Measurements from ENCODE around the gene PHOSPHO1. TPM values are rescaled to one million over a fixed set of nuclear protein-coding genes. Genes with fewer than 3 reads are reported as not detected.

PHOSPHO1 gene
- total RNA-seq, 4 donors from 2014 or later, result 1.2 to 1.5 (median 1.4) TPM; not detected in 1

GRCh38 chr17:49203796-49204195, 26.8 kb downstream of the PHOSPHO1 start:
- 66% methylated on average over 2 of the region's 2 CpGs for WGBS

GRCh38 chr17:49201481-49201927, 29.1 kb downstream of the PHOSPHO1 start:
- Histone ChIP-seq H3K27ac (replicated peaks in 1 of 4) (no peak overlapping the region), H3K4me3 (no peak overlapping the region), H3K36me3 (no peaks in the 10 kb centered on the region), H3K9me3 (no peaks in the 10 kb centered on the region), H3K4me1 (peaks cover 0 to 2% (median 0%) of the 10 kb centered on the region in 4 donors), H3K27me3 (peaks cover 0 to 4% (median 0%) of the 10 kb centered on the region in 4 donors)
- intact Hi-C loops (cut with DNase I), result no loop called here
- TF ChIP-seq POLR2AphosphoS5 (IDR thresholded peaks at IDR 0.05) (no peak), EP300 (IDR thresholded peaks at IDR 0.05) (no peak), CTCF (IDR thresholded peaks at IDR 0.05) (no peak), POLR2A (IDR thresholded peaks at IDR 0.05; ENCODE audit: low read depth) (no peak)
- 61% methylated on average over 6 of the region's 8 CpGs for WGBS
- DNase-seq (ENCODE audit: extremely low spot score), result no peak

More at GRCh38 chr17:49203796-49204195, 26.8 kb downstream of the PHOSPHO1 start:
- no peaks in the 10 kb centered on the region for H3K9me3 ChIP-seq
- H3K27ac ChIP-seq (replicated peaks in 1 of 4), result no peak overlapping the region
- peaks cover 0 to 16% (median 0%) of the 10 kb centered on the region in 4 donors for H3K27me3 ChIP-seq
- no peak overlapping the region for H3K4me3 ChIP-seq
- no peak for TF ChIP-seq POLR2A (IDR thresholded peaks at IDR 0.05; ENCODE audit: low read depth)
- TF ChIP-seq POLR2AphosphoS5 (IDR thresholded peaks at IDR 0.05), result no peak
- no peak for TF ChIP-seq EP300 (IDR thresholded peaks at IDR 0.05)
- no peak for TF ChIP-seq CTCF (IDR thresholded peaks at IDR 0.05)
- DNase-seq (ENCODE audit: extremely low spot score), result no peak
- peaks cover 0 to 5% (median 0%) of the 10 kb centered on the region in 4 donors for H3K4me1 ChIP-seq
- no peaks in the 10 kb centered on the region for H3K36me3 ChIP-seq
- intact Hi-C loops (cut with DNase I), result no loop called here

- Histone ChIP-seq H3K9me3 (no peaks in the 10 kb centered on the region), H3K4me3 (no peak overlapping the region), H3K4me1 (peaks cover 0 to 2% (median 0%) of the 10 kb centered on the region in 4 donors), H3K36me3 (no peaks in the 10 kb centered on the region), H3K27ac (replicated peaks in 1 of 4) (no peak overlapping the region), H3K27me3 (no peaks in the 10 kb centered on the region)
- DNase-seq (ENCODE audit: extremely low spot score), result no peak
- 90% methylated on average over 13 of the region's 13 CpGs for WGBS
- no peak for TF ChIP-seq CTCF (IDR thresholded peaks at IDR 0.05)
- no peak for TF ChIP-seq POLR2AphosphoS5 (IDR thresholded peaks at IDR 0.05)
- TF ChIP-seq EP300 (IDR thresholded peaks at IDR 0.05), result no peak
- no peak for TF ChIP-seq POLR2A (IDR thresholded peaks at IDR 0.05; ENCODE audit: low read depth)
- intact Hi-C loops (cut with DNase I), result no loop called here
Observed at GRCh38 chr17:49200423-49201083, 30.0 kb downstream of the PHOSPHO1 start.

GRCh38 chr17:49198211-49198610, 32.4 kb downstream of the PHOSPHO1 start:
- Histone ChIP-seq H3K27me3 (no peaks in the 10 kb centered on the region), H3K36me3 (no peaks in the 10 kb centered on the region), H3K27ac (replicated peaks in 1 of 4) (no peak overlapping the region), H3K4me1 (peaks cover 2 to 12% (median 10%) of the 10 kb centered on the region in 4 donors), H3K4me3 (no peak overlapping the region), H3K9me3 (no peaks in the 10 kb centered on the region)
- TF ChIP-seq POLR2AphosphoS5 (IDR thresholded peaks at IDR 0.05), result no peak
- no peak for TF ChIP-seq POLR2A (IDR thresholded peaks at IDR 0.05; ENCODE audit: low read depth)
- no peak for TF ChIP-seq CTCF (IDR thresholded peaks at IDR 0.05)
- TF ChIP-seq EP300 (IDR thresholded peaks at IDR 0.05), result no peak
- intact Hi-C loops (cut with DNase I), result no loop called here
- 84% methylated on average over 2 of the region's 2 CpGs for WGBS
- no peak for DNase-seq (ENCODE audit: extremely low spot score)

All from esophagus muscularis mucosa (tissue), 4 donors.